ENCODE measurements around the gene ATP10A. TPM values are rescaled to one million over a fixed set of nuclear protein-coding genes. Genes with fewer than 3 reads are reported as not detected.
"Not testable (repeated sequence)": the region's sequence is repeated elsewhere in the genome, so short reads cannot be mapped to it uniquely, and the experiment has no call there.

ATP10A gene
- total RNA-seq, 1 donor from 2014 or later: 1.9 TPM

GRCh38 chr15:25775317-25775912, 87.7 kb downstream of the ATP10A start:
- Mint-ChIP-seq H3K4me1 (ENCODE audit: unreplicated experiment) (peaks cover 30% of the 10 kb centered on the region), H3K27ac (no peak overlapping the region), H3K9me3 (no peaks in the 10 kb centered on the region), H3K4me3 (no peak overlapping the region), H3K27me3 (no peaks in the 10 kb centered on the region), H3K36me3 (no peaks in the 10 kb centered on the region)
- TF ChIP-seq CTCF (conservative IDR thresholded peaks at IDR 0.05): no peak
- no peak for DNase-seq (ENCODE audit: extremely low spot score, unreplicated experiment)

- no peak overlapping the region for H3K4me3 Mint-ChIP-seq
- no peaks in the 10 kb centered on the region for H3K27me3 Mint-ChIP-seq
- no peak overlapping the region for H3K27ac Mint-ChIP-seq
Observed at GRCh38 chr15:25774871-25775270, 88.3 kb downstream of the ATP10A start.

GRCh38 chr15:25773248-25773647, 89.9 kb downstream of the ATP10A start:
- no peak for DNase-seq (ENCODE audit: extremely low spot score, unreplicated experiment)
- no peaks in the 10 kb centered on the region for H3K27me3 Mint-ChIP-seq
- no peak for TF ChIP-seq CTCF (conservative IDR thresholded peaks at IDR 0.05)

More at GRCh38 chr15:25774871-25775270, 88.3 kb downstream of the ATP10A start:
- Mint-ChIP-seq H3K9me3 (no peaks in the 10 kb centered on the region), H3K36me3 (no peaks in the 10 kb centered on the region), H3K4me1 (ENCODE audit: unreplicated experiment) (peaks cover 30% of the 10 kb centered on the region)
- TF ChIP-seq CTCF (conservative IDR thresholded peaks at IDR 0.05): no peak
- no peak for DNase-seq (ENCODE audit: extremely low spot score, unreplicated experiment)

GRCh38 chr15:25772500-25772899, 90.6 kb downstream of the ATP10A start:
- H3K4me1 Mint-ChIP-seq (ENCODE audit: unreplicated experiment): peaks cover 23% of the 10 kb centered on the region
- no peak for DNase-seq (ENCODE audit: extremely low spot score, unreplicated experiment)
- no peak overlapping the region for H3K4me3 Mint-ChIP-seq
- no peaks in the 10 kb centered on the region for H3K9me3 Mint-ChIP-seq
- no peaks in the 10 kb centered on the region for H3K27me3 Mint-ChIP-seq
- H3K27ac Mint-ChIP-seq: no peak overlapping the region
- no peaks in the 10 kb centered on the region for H3K36me3 Mint-ChIP-seq
- no peak for TF ChIP-seq CTCF (conservative IDR thresholded peaks at IDR 0.05)

More at GRCh38 chr15:25773248-25773647, 89.9 kb downstream of the ATP10A start:
- no peak overlapping the region for H3K4me3 Mint-ChIP-seq
- H3K27ac Mint-ChIP-seq: no peak overlapping the region
- H3K4me1 Mint-ChIP-seq (ENCODE audit: unreplicated experiment): peaks cover 25% of the 10 kb centered on the region
- H3K36me3 Mint-ChIP-seq: no peaks in the 10 kb centered on the region
- H3K9me3 Mint-ChIP-seq: no peaks in the 10 kb centered on the region

- not testable (repeated sequence) for DNase-seq (ENCODE audit: extremely low spot score, unreplicated experiment); H3K36me3 Mint-ChIP-seq; H3K9me3 Mint-ChIP-seq; H3K27me3 Mint-ChIP-seq; H3K4me3 Mint-ChIP-seq; H3K27ac Mint-ChIP-seq
- H3K4me1 Mint-ChIP-seq (ENCODE audit: unreplicated experiment): peaks cover 23% of the 10 kb centered on the region
Observed at GRCh38 chr15:25771736-25772135, 91.4 kb downstream of the ATP10A start.

- no peak for TF ChIP-seq CTCF (conservative IDR thresholded peaks at IDR 0.05)
- Mint-ChIP-seq H3K27ac (no peak overlapping the region), H3K4me1 (ENCODE audit: unreplicated experiment) (peaks cover 23% of the 10 kb centered on the region), H3K36me3 (no peaks in the 10 kb centered on the region), H3K9me3 (no peaks in the 10 kb centered on the region), H3K27me3 (no peaks in the 10 kb centered on the region), H3K4me3 (no peak overlapping the region)
- no peak for DNase-seq (ENCODE audit: extremely low spot score, unreplicated experiment)
Observed at GRCh38 chr15:25771338-25771706, 91.8 kb downstream of the ATP10A start.

Measured in type B pancreatic cell (in vitro differentiated cells).